A549 (cell line): ENCODE results near the gene MFAP4. TPM values are rescaled to one million over a fixed set of nuclear protein-coding genes. Genes with fewer than 3 reads are reported as not detected.

Source experiments
- ATAC-seq, 2 experiments: fragments of 200-7000 bp in 1 of 2; fragments of >200 bp in 1 of 2; cut with Nextera tagmentation in 1 of 2; cut with Tn5 transposase in 1 of 2; 3 replicates each; pipeline versions ENCODE4 v1.8.0 to v1.9.1; 2018 to 2020; ENCODE audit warnings: mild to moderate bottlenecking in 1 of 2, moderate library complexity in 1 of 2
- CTCF ChIA-PET: fragments of 300-600 bp; sonication (Branson Sonifier 250); formaldehyde crosslinking; extraction: SDS; loops from one replicate; lab custom pipeline; 2021; ENCODE audit warnings: antibody characterized with exemption, inconsistent platforms; lab: Yijun Ruan, JAX
- POLR2A ChIA-PET: fragments of 350-600 bp; formaldehyde crosslinking; extraction: SDS; loops from one replicate; lab custom pipeline; 2021; ENCODE audit warnings: antibody characterized with exemption, inconsistent platforms; lab: Yijun Ruan, JAX
- DNase-seq, 2 experiments: peaks; one replicate each; pipeline versions ENCODE4 v3.0.0 to v3.0.0-alpha.2; 2011 to 2016; ENCODE audit warnings: low read depth in 1 of 2, low spot score in 1 of 2
- FAIRE-seq: peaks from 2 replicates; lab custom pipeline; 2011; peaks lifted over from hg19 to GRCh38; lab: Jason Lieb, UNC
- H3K27ac ChIP-seq, 2 experiments: fragments of >200 bp; sonication (Bioruptor Twin); formaldehyde crosslinking; 3 replicates each; pipeline ENCODE4 v1.5.1; 2016 to 2017
- H3K4me1 ChIP-seq: fragments of >200 bp; sonication (Bioruptor Twin); formaldehyde crosslinking; 3 replicates; pipeline ENCODE4 v1.6.1; 2016
- H3K4me2 ChIP-seq: fragments of >200 bp; sonication (Bioruptor Twin); formaldehyde crosslinking; 3 replicates; pipeline ENCODE4 v1.6.1; 2016
- H3K4me3 ChIP-seq: fragments of >200 bp; sonication (Bioruptor Twin); formaldehyde crosslinking; 3 replicates; pipeline ENCODE4 v1.5.1; 2016
- H3K9me3 ChIP-seq: fragments of >200 bp; sonication (Bioruptor Twin); formaldehyde crosslinking; 3 replicates; pipeline ENCODE4 v1.6.1; 2016
- CBX8 ChIP-seq: fragments of 200-600 bp; sonication (generic); IDR thresholded peaks from 2 replicates; pipeline ENCODE4 v1.6.1; 2016
- CEBPB ChIP-seq, 2 experiments: fragments of >200 bp in 1 of 2; sonication (Bioruptor Twin) in 1 of 2; formaldehyde crosslinking in 1 of 2; IDR thresholded peaks; 2 replicates each; pipeline ENCODE4 v1.6.1; 2012 to 2016
- CHD2 ChIP-seq: fragments of 150-350 bp; IDR thresholded peaks from 2 replicates; pipeline ENCODE4 v1.6.1; 2014; ENCODE audit warnings: low read length; ENCODE audit not compliant: partially characterized antibody
- CHD4 ChIP-seq: fragments of 200-600 bp; sonication (generic); IDR thresholded peaks from 2 replicates; pipeline ENCODE4 v1.6.1; 2016; ENCODE audit warnings: antibody characterized with exemption, mild to moderate bottlenecking, borderline replicate concordance
- EP300 ChIP-seq, 2 experiments: fragments of >200 bp; sonication (Bioruptor Twin); formaldehyde crosslinking; IDR thresholded peaks; 2 replicates in 1 of 2; 3 replicates in 1 of 2; pipeline ENCODE4 v1.6.1; 2016 to 2017
- ESRRA ChIP-seq: fragments of 150-350 bp; IDR thresholded peaks from 2 replicates; pipeline ENCODE4 v1.6.1; 2014; ENCODE audit warnings: mild to moderate bottlenecking, low read length, borderline replicate concordance
- FOXS1 ChIP-seq: fragments of 250-450 bp; sonication (Bioruptor Pico); IDR thresholded peaks from 2 replicates; pipeline ENCODE4 v1.5.0; 2020; ENCODE audit warnings: mild to moderate bottlenecking, moderate library complexity
- GATA3 ChIP-seq: IDR thresholded peaks from 2 replicates; pipeline ENCODE4 v1.6.1; 2012; ENCODE audit warnings: borderline replicate concordance
- HDAC2 ChIP-seq: fragments of 200-600 bp; sonication (generic); IDR thresholded peaks from 2 replicates; pipeline ENCODE4 v1.6.1; 2016
- HOXA7 ChIP-seq: fragments of 250-450 bp; sonication (Bioruptor Pico); IDR thresholded peaks from 2 replicates; pipeline ENCODE4 v1.5.0; 2020; ENCODE audit warnings: mild to moderate bottlenecking, moderate library complexity
- HOXB13 ChIP-seq: fragments of 250-450 bp; sonication (Bioruptor Pico); IDR thresholded peaks from 2 replicates; pipeline ENCODE4 v1.5.0; 2020; ENCODE audit warnings: low read depth, mild to moderate bottlenecking, moderate library complexity
- HOXB5 ChIP-seq: fragments of 250-450 bp; sonication (Bioruptor Pico); IDR thresholded peaks from 2 replicates; pipeline ENCODE4 v1.5.0; 2020; ENCODE audit warnings: mild to moderate bottlenecking, moderate library complexity
- KDM1A ChIP-seq: fragments of 200-600 bp; sonication (generic); IDR thresholded peaks from 2 replicates; pipeline ENCODE4 v1.6.1; 2016; ENCODE audit warnings: low read depth, mild to moderate bottlenecking
- KDM5A ChIP-seq: fragments of 200-600 bp; sonication (generic); IDR thresholded peaks from 2 replicates; pipeline ENCODE4 v1.6.1; 2016; ENCODE audit warnings: antibody characterized with exemption, mild to moderate bottlenecking
- MAFK ChIP-seq: fragments of 450-650 bp; IDR thresholded peaks from 2 replicates; pipeline ENCODE4 v1.6.1; 2014; ENCODE audit not compliant: partially characterized antibody
- MAZ ChIP-seq: fragments of 150-350 bp; IDR thresholded peaks from 2 replicates; pipeline ENCODE4 v1.6.1; 2014; ENCODE audit warnings: antibody characterized with exemption, low read depth, low read length, borderline replicate concordance
- MYC ChIP-seq: IDR thresholded peaks from 2 replicates; pipeline ENCODE4 v1.6.1; 2012; ENCODE audit warnings: mild to moderate bottlenecking, inconsistent platforms, low read length, improper control_type of control experiment, borderline replicate concordance
- RARB ChIP-seq: fragments of 250-450 bp; sonication (Bioruptor Pico); IDR thresholded peaks from 2 replicates; pipeline ENCODE4 v1.8.0; 2021; ENCODE audit warnings: mild to moderate bottlenecking, moderate library complexity
- RFX5 ChIP-seq: fragments of 450-650 bp; IDR thresholded peaks from 2 replicates; pipeline ENCODE4 v1.7.1; 2014; ENCODE audit warnings: antibody characterized with exemption, mild to moderate bottlenecking, moderate library complexity
- SREBF2 ChIP-seq: fragments of 450-650 bp; IDR thresholded peaks from 2 replicates; pipeline ENCODE4 v1.6.1; 2014; ENCODE audit warnings: mild to moderate bottlenecking, moderate library complexity
- TP53 ChIP-seq: fragments of 250-450 bp; sonication (Bioruptor Pico); IDR thresholded peaks from 2 replicates; pipeline ENCODE4 v1.5.0; 2021; ENCODE audit warnings: mild to moderate bottlenecking, moderate library complexity
- WGBS: methylation state at CpG from one replicate; pipeline ENCODE4 v1.1.6; 2017; ENCODE audit errors: missing lambda C conversion rate; 5-methylcytosine and 5-hydroxymethylcytosine counted together
- polyA plus RNA-seq, 4 experiments: library from polyadenylated mRNA; depleted of rRNA in 3 of 4; stranded (reverse); fragments of >200 nt; fragmentation: RNase III in 1 of 4; extraction: RNeasy Plus Mini Kit Qiagen cat#74134 plus additional on column Dnase treatment in 1 of 4; gene quantifications; 2 replicates in 3 of 4; 3 replicates in 1 of 4; pipeline ENCODE4 v1.2.3, GENCODE V29; 2011 to 2017
- TF ChIP-seq, protein P1 (sequence below): IDR thresholded peaks from 2 replicates; pipeline ENCODE4 v1.6.1; 2012; ENCODE audit warnings: low read depth, borderline replicate concordance
- TF ChIP-seq, protein P2 (sequence below): fragments of >200 bp; sonication (Bioruptor Twin); formaldehyde crosslinking; IDR thresholded peaks from 3 replicates; pipeline ENCODE4 v1.5.1; 2016
- TF ChIP-seq, protein P3 (sequence below): fragments of 250-450 bp; sonication (Bioruptor Pico); IDR thresholded peaks from 2 replicates; pipeline ENCODE4 v1.5.0; 2020; ENCODE audit warnings: low read depth, mild to moderate bottlenecking, moderate library complexity
- TF ChIP-seq, protein P4 (sequence below): fragments of >200 bp; sonication (Bioruptor Twin); formaldehyde crosslinking; IDR thresholded peaks from 3 replicates; pipeline ENCODE4 v1.6.1; 2016
- TF ChIP-seq, protein P5 (sequence below): IDR thresholded peaks from 2 replicates; pipeline ENCODE4 v1.6.1; 2012
- TF ChIP-seq, protein P6 (sequence below): IDR thresholded peaks from 2 replicates; pipeline ENCODE4 v1.6.1; 2012

The MFAP4 gene
- polyA plus RNA-seq, 2 of the 4 experiments (the other 2 are of a cell fraction), result 0.13 TPM; not detected in 1

DNA sequence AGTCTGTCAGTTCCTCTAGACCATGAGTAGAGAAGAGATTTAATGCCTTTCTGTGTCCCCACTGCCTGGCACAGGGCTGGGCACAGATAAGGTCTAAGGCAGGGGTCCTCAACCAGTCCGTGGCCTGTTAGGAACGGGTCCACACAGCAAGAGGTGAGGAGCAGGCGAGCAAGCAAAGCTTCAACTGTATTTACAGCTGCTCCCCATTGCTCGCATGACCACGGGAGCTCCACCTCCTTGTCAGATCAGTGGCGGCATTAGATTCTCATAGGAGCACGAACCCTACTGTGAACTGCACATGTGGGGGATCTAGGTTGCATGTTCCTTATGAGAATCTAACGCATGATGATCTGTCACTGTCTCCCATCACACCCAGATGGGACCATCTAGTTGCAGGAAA, 26.2 kb downstream of the MFAP4 start:
- FAIRE-seq (no peak), DNase-seq (no peak), ATAC-seq (no peak)
- CTCF ChIA-PET, result interaction anchor here (0.7 to 14.6 kb wide), 5 partner anchors 9 to 94 kb away, joined by 3 to 362 read pairs (median 35); partner anchors contain the start of gene RNF112
- 93% methylated on average over 8 of the region's 8 CpGs for WGBS
- TF ChIP-seq, protein P1, sequence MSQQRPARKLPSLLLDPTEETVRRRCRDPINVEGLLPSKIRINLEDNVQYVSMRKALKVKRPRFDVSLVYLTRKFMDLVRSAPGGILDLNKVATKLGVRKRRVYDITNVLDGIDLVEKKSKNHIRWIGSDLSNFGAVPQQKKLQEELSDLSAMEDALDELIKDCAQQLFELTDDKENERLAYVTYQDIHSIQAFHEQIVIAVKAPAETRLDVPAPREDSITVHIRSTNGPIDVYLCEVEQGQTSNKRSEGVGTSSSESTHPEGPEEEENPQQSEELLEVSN, result no peak
- TF ChIP-seq HOXA7, result no peak
- no peak for TF ChIP-seq KDM1A
- TF ChIP-seq, protein P2, sequence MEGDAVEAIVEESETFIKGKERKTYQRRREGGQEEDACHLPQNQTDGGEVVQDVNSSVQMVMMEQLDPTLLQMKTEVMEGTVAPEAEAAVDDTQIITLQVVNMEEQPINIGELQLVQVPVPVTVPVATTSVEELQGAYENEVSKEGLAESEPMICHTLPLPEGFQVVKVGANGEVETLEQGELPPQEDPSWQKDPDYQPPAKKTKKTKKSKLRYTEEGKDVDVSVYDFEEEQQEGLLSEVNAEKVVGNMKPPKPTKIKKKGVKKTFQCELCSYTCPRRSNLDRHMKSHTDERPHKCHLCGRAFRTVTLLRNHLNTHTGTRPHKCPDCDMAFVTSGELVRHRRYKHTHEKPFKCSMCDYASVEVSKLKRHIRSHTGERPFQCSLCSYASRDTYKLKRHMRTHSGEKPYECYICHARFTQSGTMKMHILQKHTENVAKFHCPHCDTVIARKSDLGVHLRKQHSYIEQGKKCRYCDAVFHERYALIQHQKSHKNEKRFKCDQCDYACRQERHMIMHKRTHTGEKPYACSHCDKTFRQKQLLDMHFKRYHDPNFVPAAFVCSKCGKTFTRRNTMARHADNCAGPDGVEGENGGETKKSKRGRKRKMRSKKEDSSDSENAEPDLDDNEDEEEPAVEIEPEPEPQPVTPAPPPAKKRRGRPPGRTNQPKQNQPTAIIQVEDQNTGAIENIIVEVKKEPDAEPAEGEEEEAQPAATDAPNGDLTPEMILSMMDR, result no peak
- no peak for TF ChIP-seq TP53 (CRISPR knock-in tag)
- no peak for TF ChIP-seq HOXB13 (CRISPR knock-in tag)
- TF ChIP-seq, protein P3, sequence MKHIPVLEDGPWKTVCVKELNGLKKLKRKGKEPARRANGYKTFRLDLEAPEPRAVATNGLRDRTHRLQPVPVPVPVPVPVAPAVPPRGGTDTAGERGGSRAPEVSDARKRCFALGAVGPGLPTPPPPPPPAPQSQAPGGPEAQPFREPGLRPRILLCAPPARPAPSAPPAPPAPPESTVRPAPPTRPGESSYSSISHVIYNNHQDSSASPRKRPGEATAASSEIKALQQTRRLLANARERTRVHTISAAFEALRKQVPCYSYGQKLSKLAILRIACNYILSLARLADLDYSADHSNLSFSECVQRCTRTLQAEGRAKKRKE (CRISPR knock-in tag), result no peak
- no peak for TF ChIP-seq HDAC2
- no peak for TF ChIP-seq CHD2
- no peak for TF ChIP-seq ESRRA
- no peak for TF ChIP-seq RFX5
- Histone ChIP-seq H3K9me3 (no peaks in the 10 kb centered on the region), H3K27ac (no peak overlapping the region), H3K4me3 (no peak overlapping the region), H3K4me2 (no peak overlapping the region), H3K4me1 (peaks cover 16% of the 10 kb centered on the region; the same call in 2 of the 3 replicates)
- POLR2A ChIA-PET, result interaction anchor here (1.2 kb wide), 1 partner anchor 17 kb away, joined by 3 read pairs; no protein-coding TSS in a partner anchor

DNA sequence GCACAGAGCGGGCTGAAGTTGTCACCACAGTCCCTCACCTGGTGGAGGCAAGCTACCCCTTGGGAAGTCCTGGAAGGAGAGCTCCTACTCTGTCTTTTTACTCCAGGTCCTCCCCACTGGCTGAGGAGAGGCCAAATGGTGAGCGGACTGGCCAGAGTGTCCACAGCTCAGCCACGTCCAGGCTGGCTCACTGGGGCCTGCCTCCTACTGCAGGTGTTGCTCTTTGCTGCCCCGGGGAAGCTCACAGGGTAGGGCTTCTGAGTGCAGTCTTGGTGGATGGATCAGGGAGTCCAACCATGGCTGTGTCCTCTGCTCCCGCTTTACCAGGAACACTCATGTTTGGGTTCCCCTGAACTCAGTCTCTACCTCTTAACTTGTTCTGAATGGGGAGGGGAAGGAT, 27.1 kb downstream of the MFAP4 start:
- no peak for DNase-seq
- no peak overlapping the region for H3K4me2 ChIP-seq
- TF ChIP-seq CHD4, result no peak
- no peak for TF ChIP-seq KDM1A
- TF ChIP-seq, protein P4, sequence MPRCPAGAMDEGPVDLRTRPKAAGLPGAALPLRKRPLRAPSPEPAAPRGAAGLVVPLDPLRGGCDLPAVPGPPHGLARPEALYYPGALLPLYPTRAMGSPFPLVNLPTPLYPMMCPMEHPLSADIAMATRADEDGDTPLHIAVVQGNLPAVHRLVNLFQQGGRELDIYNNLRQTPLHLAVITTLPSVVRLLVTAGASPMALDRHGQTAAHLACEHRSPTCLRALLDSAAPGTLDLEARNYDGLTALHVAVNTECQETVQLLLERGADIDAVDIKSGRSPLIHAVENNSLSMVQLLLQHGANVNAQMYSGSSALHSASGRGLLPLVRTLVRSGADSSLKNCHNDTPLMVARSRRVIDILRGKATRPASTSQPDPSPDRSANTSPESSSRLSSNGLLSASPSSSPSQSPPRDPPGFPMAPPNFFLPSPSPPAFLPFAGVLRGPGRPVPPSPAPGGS, result no peak
- TF ChIP-seq KDM5A, result no peak
- TF ChIP-seq, protein P5, sequence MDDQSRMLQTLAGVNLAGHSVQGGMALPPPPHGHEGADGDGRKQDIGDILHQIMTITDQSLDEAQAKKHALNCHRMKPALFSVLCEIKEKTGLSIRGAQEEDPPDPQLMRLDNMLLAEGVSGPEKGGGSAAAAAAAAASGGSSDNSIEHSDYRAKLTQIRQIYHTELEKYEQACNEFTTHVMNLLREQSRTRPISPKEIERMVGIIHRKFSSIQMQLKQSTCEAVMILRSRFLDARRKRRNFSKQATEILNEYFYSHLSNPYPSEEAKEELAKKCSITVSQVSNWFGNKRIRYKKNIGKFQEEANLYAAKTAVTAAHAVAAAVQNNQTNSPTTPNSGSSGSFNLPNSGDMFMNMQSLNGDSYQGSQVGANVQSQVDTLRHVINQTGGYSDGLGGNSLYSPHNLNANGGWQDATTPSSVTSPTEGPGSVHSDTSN, result no peak
- no peak for TF ChIP-seq FOXS1
- no peak for TF ChIP-seq HDAC2
- no peak for TF ChIP-seq SREBF2
- TF ChIP-seq MYC, result no peak
- no peak for TF ChIP-seq MAFK
- no peak for TF ChIP-seq GATA3
- TF ChIP-seq CEBPB (IDR thresholded peaks at IDR 0.05), result no peak
- TF ChIP-seq RARB, result no peak
- TF ChIP-seq HOXB5 (CRISPR knock-in tag), result no peak
- no peak for TF ChIP-seq EP300 (IDR thresholded peaks at IDR 0.05)
- TF ChIP-seq, protein P1, result no peak
- no peak for TF ChIP-seq MAZ
- TF ChIP-seq CBX8, result no peak
- TF ChIP-seq, protein P6, sequence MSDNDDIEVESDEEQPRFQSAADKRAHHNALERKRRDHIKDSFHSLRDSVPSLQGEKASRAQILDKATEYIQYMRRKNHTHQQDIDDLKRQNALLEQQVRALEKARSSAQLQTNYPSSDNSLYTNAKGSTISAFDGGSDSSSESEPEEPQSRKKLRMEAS, result no peak
- TF ChIP-seq, protein P2, result no peak
- no peak for ATAC-seq
- H3K9me3 ChIP-seq, result no peaks in the 10 kb centered on the region
- ChIA-PET POLR2A (interaction anchor here (1.2 kb wide), 1 partner anchor 18 kb away, joined by 3 read pairs; no protein-coding TSS in a partner anchor), CTCF (interaction anchor here (0.6 to 14.6 kb wide), 4 partner anchors 17 to 385 kb away, joined by 3 to 362 read pairs (median 4); no protein-coding TSS in a partner anchor)
- H3K4me1 ChIP-seq, result peaks cover 16% of the 10 kb centered on the region; the same call in 2 of the 3 replicates
- 92% methylated on average over 5 of the region's 5 CpGs for WGBS
- FAIRE-seq, result no peak
- H3K4me3 ChIP-seq, result no peak overlapping the region
- H3K27ac ChIP-seq, result no peak overlapping the region
